ENCODE measurements around the gene SLC19A1.

The SLC19A1 gene

GRCh38 chr21:45558044-45558721, 15.9 kb upstream of the SLC19A1 start:
- Histone ChIP-seq H3K4me1 (ENCODE audit: control insufficient read depth, insufficient read depth, low read length, poor library complexity, severe bottlenecking) (peaks cover 4% of the 10 kb centered on the region), H3K27me3 (replicated peaks; ENCODE audit: control insufficient read depth, insufficient read depth, low read length, poor library complexity, severe bottlenecking) (no peaks in the 10 kb centered on the region), H3K27ac (ENCODE audit: insufficient read depth, low read length, poor library complexity, severe bottlenecking) (no peak overlapping the region), H3K4me3 (ENCODE audit: insufficient read depth, low read depth, low read length, poor library complexity, severe bottlenecking) (no peak overlapping the region), H3K9me3 (ENCODE audit: control insufficient read depth, low read length) (no peaks in the 10 kb centered on the region), H3K36me3 (ENCODE audit: control insufficient read depth, insufficient read depth, low read length) (no peaks in the 10 kb centered on the region)
- DNase-seq, result no peak

DNA sequence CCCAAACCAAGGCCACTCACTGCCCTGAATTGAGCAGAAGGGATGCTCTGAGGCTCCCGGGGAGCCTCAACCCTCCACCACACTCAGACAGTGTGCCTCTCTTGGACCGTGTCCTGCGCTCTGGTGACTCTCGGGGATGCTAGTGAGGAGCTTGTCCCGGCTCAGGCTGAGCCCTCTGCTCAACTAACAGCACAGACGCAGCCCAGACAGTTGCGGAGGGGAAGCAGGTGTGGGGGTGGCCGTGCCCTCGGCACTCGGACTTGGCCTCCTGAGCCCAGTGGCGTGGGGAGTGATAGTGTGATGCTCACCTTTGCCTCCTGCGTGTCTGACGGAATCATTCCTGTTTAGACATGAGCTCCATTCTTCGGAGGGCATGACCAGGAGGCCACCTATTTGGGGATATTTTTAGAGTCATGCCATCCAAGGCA, 15.4 kb upstream of the SLC19A1 start:
- Histone ChIP-seq H3K27me3 (replicated peaks; ENCODE audit: control insufficient read depth, insufficient read depth, low read length, poor library complexity, severe bottlenecking) (no peaks in the 10 kb centered on the region), H3K36me3 (ENCODE audit: control insufficient read depth, insufficient read depth, low read length) (no peaks in the 10 kb centered on the region), H3K27ac (ENCODE audit: insufficient read depth, low read length, poor library complexity, severe bottlenecking) (no peak overlapping the region), H3K4me3 (ENCODE audit: insufficient read depth, low read depth, low read length, poor library complexity, severe bottlenecking) (no peak overlapping the region), H3K4me1 (ENCODE audit: control insufficient read depth, insufficient read depth, low read length, poor library complexity, severe bottlenecking) (peaks cover 4% of the 10 kb centered on the region), H3K9me3 (ENCODE audit: control insufficient read depth, low read length) (no peaks in the 10 kb centered on the region)
- no peak for DNase-seq

DNA sequence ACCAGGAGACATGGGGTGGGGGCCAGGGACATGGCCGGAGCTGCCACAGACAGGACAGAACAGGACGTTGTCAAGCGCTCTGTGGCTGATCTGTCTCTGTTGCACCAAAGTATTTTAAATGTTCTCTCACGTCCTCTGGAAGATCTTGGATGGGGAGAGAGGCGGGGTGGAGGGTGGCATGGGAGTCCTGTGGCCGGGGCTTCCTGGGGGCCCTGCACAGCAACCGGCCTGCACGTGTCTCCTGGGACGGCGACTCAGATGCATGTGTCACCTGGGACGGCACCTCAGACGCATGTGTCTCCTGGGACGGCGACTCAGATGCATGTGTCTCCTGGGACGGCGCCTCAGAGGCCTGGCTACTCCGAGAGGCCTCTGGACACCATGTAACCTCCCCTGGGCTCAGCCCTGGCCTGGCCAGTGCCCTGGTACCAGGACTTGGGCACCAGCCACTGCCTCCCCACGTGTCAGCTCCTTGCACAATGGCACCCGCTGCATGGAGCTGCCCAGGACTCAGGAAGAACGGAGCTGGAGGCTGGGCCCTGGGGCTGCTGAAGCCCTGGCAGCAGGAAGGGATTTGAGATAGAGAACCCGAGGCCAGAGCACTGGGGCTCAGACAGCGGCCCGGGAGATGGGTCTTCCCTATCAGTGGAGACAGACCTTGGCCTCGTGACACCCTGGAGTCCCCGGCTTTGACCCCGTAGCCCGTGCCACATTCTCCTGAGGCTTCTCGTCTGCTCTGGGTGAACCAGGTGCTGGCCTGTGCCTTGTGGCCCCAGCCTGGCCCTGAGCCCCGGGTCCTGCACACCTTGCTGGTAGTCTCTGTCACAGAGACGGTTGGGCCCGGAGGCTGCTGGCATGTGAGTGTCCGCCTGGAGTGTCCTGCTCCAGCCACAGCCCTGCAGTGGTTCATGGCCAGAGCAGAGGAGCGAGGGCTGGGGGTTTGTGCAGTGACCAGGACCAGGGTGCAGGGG, 14.7 kb upstream of the SLC19A1 start:
- peaks cover 9% of the 10 kb centered on the region for H3K4me1 ChIP-seq (ENCODE audit: control insufficient read depth, insufficient read depth, low read length, poor library complexity, severe bottlenecking)
- no peaks in the 10 kb centered on the region for H3K36me3 ChIP-seq (ENCODE audit: control insufficient read depth, insufficient read depth, low read length)
- DNase-seq, result no peak
- no peaks in the 10 kb centered on the region for H3K9me3 ChIP-seq (ENCODE audit: control insufficient read depth, low read length)
- H3K27ac ChIP-seq (ENCODE audit: insufficient read depth, low read length, poor library complexity, severe bottlenecking), result no peak overlapping the region
- no peak overlapping the region for H3K4me3 ChIP-seq (ENCODE audit: insufficient read depth, low read depth, low read length, poor library complexity, severe bottlenecking)
- no peaks in the 10 kb centered on the region for H3K27me3 ChIP-seq (replicated peaks; ENCODE audit: control insufficient read depth, insufficient read depth, low read length, poor library complexity, severe bottlenecking)

- DNase-seq, result no peak
- H3K27ac ChIP-seq (ENCODE audit: insufficient read depth, low read length, poor library complexity, severe bottlenecking), result no peak overlapping the region
- no peaks in the 10 kb centered on the region for H3K9me3 ChIP-seq (ENCODE audit: control insufficient read depth, low read length)
- H3K27me3 ChIP-seq (replicated peaks; ENCODE audit: control insufficient read depth, insufficient read depth, low read length, poor library complexity, severe bottlenecking), result no peaks in the 10 kb centered on the region
- H3K36me3 ChIP-seq (ENCODE audit: control insufficient read depth, insufficient read depth, low read length), result no peaks in the 10 kb centered on the region
- peaks cover 14% of the 10 kb centered on the region for H3K4me1 ChIP-seq (ENCODE audit: control insufficient read depth, insufficient read depth, low read length, poor library complexity, severe bottlenecking)
- H3K4me3 ChIP-seq (ENCODE audit: insufficient read depth, low read depth, low read length, poor library complexity, severe bottlenecking), result no peak overlapping the region
Measured at GRCh38 chr21:45556302-45556644, 14.0 kb upstream of the SLC19A1 start.

- H3K36me3 ChIP-seq (ENCODE audit: control insufficient read depth, insufficient read depth, low read length), result no peaks in the 10 kb centered on the region
- peak; percentile 21 to 31 (median 22) for DNase-seq
- H3K4me3 ChIP-seq (ENCODE audit: insufficient read depth, low read depth, low read length, poor library complexity, severe bottlenecking), result peak overlapping the region; percentile 28
- H3K27me3 ChIP-seq (replicated peaks; ENCODE audit: control insufficient read depth, insufficient read depth, low read length, poor library complexity, severe bottlenecking), result no peaks in the 10 kb centered on the region
- H3K4me1 ChIP-seq (ENCODE audit: control insufficient read depth, insufficient read depth, low read length, poor library complexity, severe bottlenecking), result peaks cover 19% of the 10 kb centered on the region
- H3K27ac ChIP-seq (ENCODE audit: insufficient read depth, low read length, poor library complexity, severe bottlenecking), result peak overlapping the region; percentile 34
- no peaks in the 10 kb centered on the region for H3K9me3 ChIP-seq (ENCODE audit: control insufficient read depth, low read length)
Measured at GRCh38 chr21:45555557-45556301, 13.5 kb upstream of the SLC19A1 start.

GRCh38 chr21:45555251-45555556, 13.0 kb upstream of the SLC19A1 start:
- Histone ChIP-seq H3K4me3 (ENCODE audit: insufficient read depth, low read depth, low read length, poor library complexity, severe bottlenecking) (peak overlapping the region; percentile 28), H3K27ac (ENCODE audit: insufficient read depth, low read length, poor library complexity, severe bottlenecking) (no peak overlapping the region), H3K27me3 (replicated peaks; ENCODE audit: control insufficient read depth, insufficient read depth, low read length, poor library complexity, severe bottlenecking) (no peaks in the 10 kb centered on the region), H3K36me3 (ENCODE audit: control insufficient read depth, insufficient read depth, low read length) (no peaks in the 10 kb centered on the region), H3K9me3 (ENCODE audit: control insufficient read depth, low read length) (no peaks in the 10 kb centered on the region), H3K4me1 (ENCODE audit: control insufficient read depth, insufficient read depth, low read length, poor library complexity, severe bottlenecking) (peaks cover 22% of the 10 kb centered on the region)
- no peak for DNase-seq

DNA sequence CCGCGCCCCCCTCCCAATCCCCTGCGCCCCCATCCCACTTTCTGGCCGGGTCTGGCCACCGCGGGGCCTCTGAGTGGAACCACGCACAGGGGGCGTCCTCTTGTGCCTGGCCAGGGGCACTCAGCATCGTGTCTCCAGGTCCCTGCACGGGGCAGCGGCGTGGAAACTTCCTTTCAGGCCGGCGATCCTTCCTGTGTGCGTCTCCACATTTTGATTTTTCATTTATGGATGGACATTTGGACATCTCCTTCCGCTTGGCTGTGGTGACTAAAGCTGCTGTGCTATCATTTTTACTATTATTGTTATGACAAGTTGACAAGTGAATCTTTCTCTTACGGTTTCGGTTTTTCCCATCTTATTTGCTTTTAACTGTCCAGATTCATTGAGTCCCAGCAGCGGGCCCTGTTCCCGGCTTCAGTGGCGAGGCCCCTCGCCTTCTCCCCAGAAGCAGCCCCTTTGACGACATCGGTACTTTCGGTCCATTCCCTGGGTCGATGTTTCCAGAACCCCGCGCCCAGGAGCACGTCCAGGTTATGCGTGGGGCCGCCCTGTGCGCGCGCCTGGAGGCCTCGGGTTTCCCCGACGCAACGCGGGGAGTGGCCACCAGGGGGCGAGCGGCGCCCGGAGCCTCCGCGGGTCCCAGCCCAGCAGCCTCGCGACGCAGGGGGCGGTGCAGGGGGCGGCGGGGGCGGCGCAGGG, 12.4 kb upstream of the SLC19A1 start:
- peak overlapping the region; percentile 57 for H3K27ac ChIP-seq (ENCODE audit: insufficient read depth, low read length, poor library complexity, severe bottlenecking)

GRCh38 chr21:45552696-45553391, 10.6 kb upstream of the SLC19A1 start:
- Histone ChIP-seq H3K4me1 (ENCODE audit: control insufficient read depth, insufficient read depth, low read length, poor library complexity, severe bottlenecking) (peaks cover 28% of the 10 kb centered on the region), H3K9me3 (ENCODE audit: control insufficient read depth, low read length) (no peaks in the 10 kb centered on the region), H3K4me3 (ENCODE audit: insufficient read depth, low read depth, low read length, poor library complexity, severe bottlenecking) (no peak overlapping the region), H3K27me3 (replicated peaks; ENCODE audit: control insufficient read depth, insufficient read depth, low read length, poor library complexity, severe bottlenecking) (no peaks in the 10 kb centered on the region), H3K36me3 (ENCODE audit: control insufficient read depth, insufficient read depth, low read length) (no peaks in the 10 kb centered on the region), H3K27ac (ENCODE audit: insufficient read depth, low read length, poor library complexity, severe bottlenecking) (no peak overlapping the region)
- DNase-seq, result no peak

More for the DNA sequence above, 12.4 kb upstream of the SLC19A1 start:
- peak overlapping the region; percentile 79 for H3K4me3 ChIP-seq (ENCODE audit: insufficient read depth, low read depth, low read length, poor library complexity, severe bottlenecking)
- DNase-seq, result peak; percentile 69 to 76 (median 72)
- no peaks in the 10 kb centered on the region for H3K27me3 ChIP-seq (replicated peaks; ENCODE audit: control insufficient read depth, insufficient read depth, low read length, poor library complexity, severe bottlenecking)
- peaks cover 28% of the 10 kb centered on the region for H3K4me1 ChIP-seq (ENCODE audit: control insufficient read depth, insufficient read depth, low read length, poor library complexity, severe bottlenecking)
- H3K9me3 ChIP-seq (ENCODE audit: control insufficient read depth, low read length), result no peaks in the 10 kb centered on the region
- no peaks in the 10 kb centered on the region for H3K36me3 ChIP-seq (ENCODE audit: control insufficient read depth, insufficient read depth, low read length)

All from effector memory CD4-positive, alpha-beta T cell (primary cell).